ENCODE results near the gene XKR7. TPM values are rescaled to one million over a fixed set of nuclear protein-coding genes. Genes with fewer than 3 reads are reported as not detected.

Gene XKR7
- total RNA-seq, 2 donors from 2014 or later: not detected

DNA sequence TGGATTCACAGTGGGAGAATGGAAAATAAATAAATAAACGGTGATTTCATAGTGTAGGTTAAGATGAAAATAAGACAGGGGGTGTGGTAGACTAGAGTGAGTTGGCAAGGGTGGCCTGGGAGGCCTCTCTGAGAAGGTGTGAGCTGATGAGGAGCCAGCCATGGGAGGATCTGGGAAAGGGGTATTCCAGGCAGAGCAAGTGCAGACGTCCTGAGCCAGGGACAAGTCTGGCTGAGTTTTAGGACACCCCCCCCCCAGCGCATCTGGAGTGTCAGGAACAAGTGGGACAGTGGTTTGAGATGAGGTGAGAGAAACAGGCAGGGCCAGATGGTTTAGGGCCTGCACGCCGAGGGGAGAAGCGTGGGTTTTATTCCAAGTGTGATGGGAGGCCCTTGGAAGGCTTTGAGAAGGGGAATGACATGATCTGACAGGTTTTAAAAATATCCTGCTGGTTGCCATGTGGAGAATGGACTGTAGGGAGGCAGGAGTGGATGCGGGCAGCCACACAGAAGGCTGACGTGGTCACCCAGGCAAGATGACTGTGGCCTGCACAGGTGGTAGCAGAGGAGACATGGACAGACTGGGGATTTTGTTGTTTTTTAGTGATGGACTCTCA lies 21.2 kb downstream of the XKR7 start:
- no peaks in the 10 kb centered on the region for H3K36me3 ChIP-seq
- ATAC-seq (ENCODE audit: insufficient number of reproducible peaks, low FRiP score, low read depth) (no peak), DNase-seq (ENCODE audit: low spot score) (no peak)
- H3K9me3 ChIP-seq: no peaks in the 10 kb centered on the region
- H3K4me1 ChIP-seq (ENCODE audit: control insufficient read depth in 1 of 2, low read depth in 2 of 2): no peaks in the 10 kb centered on the region
- no peak overlapping the region for H3K27ac ChIP-seq
- no peak overlapping the region for H3K4me3 ChIP-seq
- TF ChIP-seq, protein P1, sequence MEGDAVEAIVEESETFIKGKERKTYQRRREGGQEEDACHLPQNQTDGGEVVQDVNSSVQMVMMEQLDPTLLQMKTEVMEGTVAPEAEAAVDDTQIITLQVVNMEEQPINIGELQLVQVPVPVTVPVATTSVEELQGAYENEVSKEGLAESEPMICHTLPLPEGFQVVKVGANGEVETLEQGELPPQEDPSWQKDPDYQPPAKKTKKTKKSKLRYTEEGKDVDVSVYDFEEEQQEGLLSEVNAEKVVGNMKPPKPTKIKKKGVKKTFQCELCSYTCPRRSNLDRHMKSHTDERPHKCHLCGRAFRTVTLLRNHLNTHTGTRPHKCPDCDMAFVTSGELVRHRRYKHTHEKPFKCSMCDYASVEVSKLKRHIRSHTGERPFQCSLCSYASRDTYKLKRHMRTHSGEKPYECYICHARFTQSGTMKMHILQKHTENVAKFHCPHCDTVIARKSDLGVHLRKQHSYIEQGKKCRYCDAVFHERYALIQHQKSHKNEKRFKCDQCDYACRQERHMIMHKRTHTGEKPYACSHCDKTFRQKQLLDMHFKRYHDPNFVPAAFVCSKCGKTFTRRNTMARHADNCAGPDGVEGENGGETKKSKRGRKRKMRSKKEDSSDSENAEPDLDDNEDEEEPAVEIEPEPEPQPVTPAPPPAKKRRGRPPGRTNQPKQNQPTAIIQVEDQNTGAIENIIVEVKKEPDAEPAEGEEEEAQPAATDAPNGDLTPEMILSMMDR (IDR thresholded peaks at IDR 0.05): no peak
- H3K27me3 ChIP-seq (replicated peaks; ENCODE audit: insufficient read depth): no peaks in the 10 kb centered on the region

DNA sequence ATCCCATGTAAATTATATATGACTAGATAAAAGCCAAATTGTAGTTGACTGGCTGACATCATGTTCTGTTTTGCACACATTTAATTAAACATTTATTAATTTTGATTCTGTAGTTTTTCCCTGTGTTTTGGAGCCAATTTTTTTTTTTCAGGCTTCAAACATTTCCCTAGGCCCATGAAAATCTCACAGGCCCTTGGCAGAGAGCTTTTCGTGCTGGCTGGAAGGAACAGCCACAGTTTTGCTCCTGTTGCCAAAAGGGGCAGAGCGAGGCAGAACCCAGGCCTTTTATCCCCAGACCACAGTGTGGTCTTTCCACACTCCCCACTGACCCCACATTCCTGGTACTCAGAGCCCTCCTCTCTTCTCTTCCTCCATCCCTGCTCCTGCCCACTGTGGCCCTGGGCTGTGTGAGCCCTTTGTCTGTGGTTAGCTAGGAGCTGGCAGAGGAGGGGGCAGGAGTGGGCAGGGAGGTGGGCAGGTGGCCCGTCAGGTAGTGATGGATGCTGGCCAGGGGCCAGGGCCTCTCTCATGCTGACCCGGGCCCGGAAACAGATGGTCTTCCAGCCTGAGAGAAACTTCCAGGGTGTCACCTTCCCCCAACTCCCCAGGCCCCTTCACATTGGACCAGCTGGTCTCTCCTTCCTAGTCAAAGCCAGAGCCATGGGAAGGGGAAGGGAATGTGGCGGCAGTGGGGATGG lies 22.8 kb downstream of the XKR7 start:
- Histone ChIP-seq H3K4me1 (ENCODE audit: control insufficient read depth in 1 of 2, low read depth in 2 of 2) (no peaks in the 10 kb centered on the region), H3K36me3 (no peaks in the 10 kb centered on the region), H3K27ac (no peak overlapping the region), H3K27me3 (replicated peaks; ENCODE audit: insufficient read depth) (no peaks in the 10 kb centered on the region), H3K4me3 (no peak overlapping the region), H3K9me3 (no peaks in the 10 kb centered on the region)
- TF ChIP-seq, protein P1 (IDR thresholded peaks at IDR 0.05): no peak
- DNase-seq (ENCODE audit: low spot score): no peak
- ATAC-seq (ENCODE audit: insufficient number of reproducible peaks, low FRiP score, low read depth): no peak

DNA sequence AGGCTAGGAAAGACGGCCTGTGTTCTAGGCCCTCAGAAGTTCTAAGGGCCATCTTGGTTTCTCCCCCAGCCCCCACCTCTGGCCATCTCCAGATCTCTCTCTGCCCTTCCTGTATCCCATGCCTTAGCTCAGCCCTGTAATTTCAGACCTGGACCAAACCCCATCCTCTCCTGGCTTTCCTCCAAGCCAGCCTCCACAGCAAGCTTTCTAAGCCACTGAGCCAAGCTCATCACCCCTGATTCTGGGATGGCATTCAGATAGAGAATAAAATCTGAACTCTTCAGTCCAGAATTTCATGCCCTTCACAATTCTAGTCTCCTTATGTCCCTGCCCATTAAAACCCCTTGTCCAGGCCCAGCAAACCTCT lies 23.4 kb downstream of the XKR7 start:
- no peak for ATAC-seq (ENCODE audit: insufficient number of reproducible peaks, low FRiP score, low read depth)
- Histone ChIP-seq H3K9me3 (no peaks in the 10 kb centered on the region), H3K36me3 (no peaks in the 10 kb centered on the region), H3K4me3 (no peak overlapping the region), H3K27ac (no peak overlapping the region), H3K4me1 (ENCODE audit: control insufficient read depth in 1 of 2, low read depth in 2 of 2) (no peaks in the 10 kb centered on the region), H3K27me3 (replicated peaks; ENCODE audit: insufficient read depth) (no peaks in the 10 kb centered on the region)
- TF ChIP-seq, protein P1 (IDR thresholded peaks at IDR 0.05): no peak
- no peak for DNase-seq (ENCODE audit: low spot score)

DNA sequence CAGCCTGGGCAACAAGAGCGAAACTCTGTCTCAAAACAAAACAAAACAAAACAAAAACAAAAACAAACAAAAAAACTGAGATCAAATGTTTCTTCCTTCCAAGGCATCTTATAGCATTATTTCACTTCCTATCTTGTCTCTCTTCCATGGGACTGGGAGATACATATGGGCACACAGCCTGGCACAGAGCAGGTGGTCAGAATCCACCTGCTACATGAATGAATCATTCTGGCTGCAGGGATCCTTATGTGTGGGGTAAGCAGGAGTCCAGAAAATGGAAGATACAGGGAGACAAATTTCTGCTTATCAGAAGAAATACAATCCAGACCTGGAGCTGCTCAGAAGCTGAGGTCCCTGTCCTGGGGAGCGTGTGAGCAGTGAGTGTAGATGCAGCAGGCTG lies 24.1 kb downstream of the XKR7 start:
- DNase-seq (ENCODE audit: low spot score): no peak
- Histone ChIP-seq H3K36me3 (no peaks in the 10 kb centered on the region), H3K27ac (no peak overlapping the region), H3K4me1 (ENCODE audit: control insufficient read depth in 1 of 2, low read depth in 2 of 2) (no peaks in the 10 kb centered on the region), H3K4me3 (no peak overlapping the region), H3K27me3 (replicated peaks; ENCODE audit: insufficient read depth) (no peaks in the 10 kb centered on the region), H3K9me3 (no peaks in the 10 kb centered on the region)
- ATAC-seq (ENCODE audit: insufficient number of reproducible peaks, low FRiP score, low read depth): no peak
- TF ChIP-seq, protein P1 (IDR thresholded peaks at IDR 0.05): no peak

DNA sequence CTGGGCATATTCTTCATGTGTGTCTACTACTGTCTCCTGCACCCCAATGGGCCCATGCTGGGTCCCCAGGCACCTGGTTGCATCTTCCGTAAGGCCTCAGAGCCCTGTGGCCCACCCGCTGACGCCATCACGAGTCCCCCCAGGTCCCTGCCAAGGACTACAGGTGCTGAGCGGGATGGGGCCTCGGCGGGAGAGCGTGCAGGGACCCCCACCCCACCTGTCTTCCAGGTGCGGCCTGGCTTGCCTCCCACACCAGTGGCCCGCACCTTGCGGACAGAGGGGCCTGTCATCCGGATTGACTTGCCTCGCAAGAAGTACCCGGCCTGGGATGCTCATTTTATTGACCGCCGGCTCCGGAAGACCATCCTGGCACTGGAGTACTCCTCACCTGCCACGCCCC lies 29.0 kb downstream of the XKR7 start:
- Histone ChIP-seq H3K9me3 (no peaks in the 10 kb centered on the region), H3K4me1 (ENCODE audit: control insufficient read depth in 1 of 2, low read depth in 2 of 2) (no peaks in the 10 kb centered on the region), H3K27me3 (replicated peaks; ENCODE audit: insufficient read depth) (no peaks in the 10 kb centered on the region), H3K36me3 (no peaks in the 10 kb centered on the region), H3K27ac (no peak overlapping the region), H3K4me3 (no peak overlapping the region)
- TF ChIP-seq, protein P1 (IDR thresholded peaks at IDR 0.05): no peak
- ATAC-seq (ENCODE audit: insufficient number of reproducible peaks, low FRiP score, low read depth) (no peak), DNase-seq (ENCODE audit: low spot score) (no peak)

Data from thoracic aorta (tissue), 2 donors.